SK-N-SH (cell line): ENCODE data around the gene CAST. TPM values are rescaled to one million over a fixed set of nuclear protein-coding genes. Genes with fewer than 3 reads are reported as not detected.

ENCODE experiments used
- CTCF ChIA-PET: fragments of 300-600, 350-600 bp; formaldehyde crosslinking; extraction: SDS; loops from one replicate; lab custom pipeline; 2021; lab: Yijun Ruan, JAX
- POLR2A ChIA-PET: fragments of 350-600 bp; sonication (Branson Sonifier 250); formaldehyde crosslinking; extraction: SDS; loops from one replicate; lab custom pipeline; 2020; ENCODE audit warnings: antibody characterized with exemption, inconsistent platforms; lab: Yijun Ruan, JAX
- DNase-seq: peaks from one replicate; pipeline ENCODE4 v3.0.0; 2012
- H2AFZ ChIP-seq: fragments of 200-600 bp; sonication (generic); 2 replicates; pipeline ENCODE4 v1.8.1; 2016; ENCODE audit warnings: antibody characterized with exemption, mild to moderate bottlenecking, low read depth
- H3F3A ChIP-seq: fragments of 200-600 bp; sonication (generic); replicated peaks from 2 replicates; pipeline ENCODE3; 2016; ENCODE audit warnings: antibody characterized with exemption, mild to moderate bottlenecking; ENCODE audit not compliant: insufficient read depth
- H3K27ac ChIP-seq, 2 experiments: fragments of 200-500 bp in 1 of 2; fragments of 200-600 bp in 1 of 2; sonication (Bioruptor generic) in 1 of 2; sonication (generic), shearing (Covaris generic) in 1 of 2; 2 replicates each; pipeline versions ENCODE4 v1.5.1 to v1.6.1; 2014 to 2016; ENCODE audit warnings: low read depth in 2 of 2, inconsistent platforms in 1 of 2, low read length in 1 of 2, mild to moderate bottlenecking in 1 of 2, mixed read lengths in 1 of 2
- H3K27me3 ChIP-seq: fragments of 200-600 bp; sonication (generic), shearing (Covaris generic); 2 replicates; pipeline ENCODE4 v1.6.1; 2016; ENCODE audit warnings: mixed run types; ENCODE audit not compliant: insufficient read depth
- H3K36me3 ChIP-seq, 2 experiments: fragments of 200-500 bp in 1 of 2; fragments of 200-600 bp in 1 of 2; sonication (Bioruptor generic) in 1 of 2; sonication (generic) in 1 of 2; replicated peaks in 1 of 2; 2 replicates each; pipeline versions ENCODE3 to v1.5.1; 2014 to 2016; ENCODE audit warnings: low read length in 1 of 2, mild to moderate bottlenecking in 1 of 2; ENCODE audit not compliant: insufficient read depth in 2 of 2, control insufficient read depth in 1 of 2
- H3K4me1 ChIP-seq, 2 experiments: fragments of 200-500 bp in 1 of 2; fragments of 200-600 bp in 1 of 2; sonication (Bioruptor generic) in 1 of 2; sonication (generic), shearing (Covaris generic) in 1 of 2; 2 replicates each; pipeline versions ENCODE4 v1.5.1 to v1.6.1; 2014 to 2016; ENCODE audit warnings: low read depth in 1 of 2, low read length in 1 of 2, mixed run types in 1 of 2; ENCODE audit not compliant: insufficient read depth in 2 of 2, control insufficient read depth in 1 of 2
- H3K4me2 ChIP-seq: fragments of 200-600 bp; sonication (generic), shearing (Covaris generic); 2 replicates; pipeline ENCODE4 v1.6.1; 2017; ENCODE audit warnings: mixed run types
- H3K4me3 ChIP-seq, 2 experiments: fragments of 200-500 bp in 1 of 2; fragments of 200-600 bp in 1 of 2; sonication (Bioruptor generic) in 1 of 2; sonication (generic), shearing (Covaris generic) in 1 of 2; 2 replicates each; pipeline versions ENCODE4 v1.5.1 to v1.8.1; 2014 to 2016; ENCODE audit warnings: low read depth in 2 of 2, inconsistent platforms in 1 of 2, low read length in 1 of 2, mild to moderate bottlenecking in 1 of 2, mixed read lengths in 1 of 2, moderate library complexity in 1 of 2
- H3K79me2 ChIP-seq: fragments of 200-600 bp; sonication (generic); 2 replicates; pipeline ENCODE4 v1.8.1; 2017; ENCODE audit warnings: mild to moderate bottlenecking; ENCODE audit not compliant: insufficient read depth
- H3K9ac ChIP-seq: fragments of 200-600 bp; sonication (generic); 2 replicates; pipeline ENCODE4 v1.6.1; 2017; ENCODE audit warnings: mixed run types
- H3K9me2 ChIP-seq: fragments of 200-600 bp; sonication (generic); 2 replicates; pipeline ENCODE4 v1.6.1; 2017; ENCODE audit warnings: mixed run types
- H3K9me3 ChIP-seq: fragments of 200-600 bp; sonication (generic); 2 replicates; pipeline ENCODE4 v1.6.1; 2017; ENCODE audit warnings: mixed run types, mild to moderate bottlenecking, moderate library complexity
- H4K20me1 ChIP-seq: fragments of 200-600 bp; sonication (generic); 2 replicates; pipeline ENCODE4 v1.6.1; 2017; ENCODE audit warnings: mild to moderate bottlenecking, mixed run types; ENCODE audit not compliant: insufficient read depth
- CTCF ChIP-seq: fragments of 200-600 bp; sonication (generic); IDR thresholded peaks from 2 replicates; pipeline ENCODE4 v1.6.1; 2017; ENCODE audit warnings: antibody characterized with exemption, mild to moderate bottlenecking, moderate library complexity
- ELF1 ChIP-seq: IDR thresholded peaks from 2 replicates; pipeline ENCODE4 v1.4.0; 2012
- EP300 ChIP-seq, 2 experiments: IDR thresholded peaks; 2 replicates each; pipeline versions ENCODE4 v1.4.0 to v1.6.1; 2012; ENCODE audit warnings: borderline replicate concordance in 1 of 2, low read depth in 1 of 2, low read length in 1 of 2
- EZH2phosphoT487 ChIP-seq: fragments of 200-600 bp; sonication (generic); IDR thresholded peaks from 2 replicates; pipeline ENCODE4 v1.6.1; 2017; ENCODE audit warnings: low read depth, mixed run types, mild to moderate bottlenecking, antibody characterized with exemption, moderate library complexity, borderline replicate concordance
- FOSL2 ChIP-seq: IDR thresholded peaks from 2 replicates; pipeline ENCODE4 v1.4.0; 2012; ENCODE audit warnings: low read depth, mild to moderate bottlenecking, moderate library complexity, borderline replicate concordance
- FOXJ3 ChIP-seq: sonication (generic); formaldehyde crosslinking; IDR thresholded peaks from 2 replicates; pipeline ENCODE4 v1.5.1; 2020; ENCODE audit warnings: mild to moderate bottlenecking, missing genetic modification reagents
- GABPA ChIP-seq: IDR thresholded peaks from 2 replicates; pipeline ENCODE4 v1.4.0; 2012; ENCODE audit warnings: low read depth, mild to moderate bottlenecking
- GATA2 ChIP-seq: sonication (generic); formaldehyde crosslinking; IDR thresholded peaks from 2 replicates; pipeline ENCODE4 v1.5.0; 2020; ENCODE audit warnings: mild to moderate bottlenecking, missing genetic modification reagents
- JUND ChIP-seq: IDR thresholded peaks from 2 replicates; pipeline ENCODE4 v1.4.0; 2012
- NFIC ChIP-seq: IDR thresholded peaks from 2 replicates; pipeline ENCODE4 v1.4.0; 2012; ENCODE audit warnings: borderline replicate concordance
- NRF1 ChIP-seq: IDR thresholded peaks from 2 replicates; pipeline ENCODE4 v1.6.1; 2012; ENCODE audit warnings: low read depth, mild to moderate bottlenecking, low read length
- POLR2AphosphoS5 ChIP-seq: IDR thresholded peaks from 2 replicates; pipeline ENCODE4 v1.6.1; 2012; ENCODE audit warnings: low read depth, low read length
- RAD21 ChIP-seq: IDR thresholded peaks from 2 replicates; pipeline ENCODE4 v1.6.1; 2012; ENCODE audit warnings: mild to moderate bottlenecking, low read length
- RCOR1 ChIP-seq: fragments of 150-350 bp; IDR thresholded peaks from 2 replicates; pipeline ENCODE4 v1.6.1; 2017; ENCODE audit warnings: antibody characterized with exemption, low read length
- REST ChIP-seq: IDR thresholded peaks from 2 replicates; pipeline ENCODE4 v1.6.1; 2012; ENCODE audit warnings: mild to moderate bottlenecking, low read depth, low read length, moderate library complexity
- RFX5 ChIP-seq: IDR thresholded peaks from 2 replicates; pipeline ENCODE4 v1.6.1; 2012; ENCODE audit warnings: mild to moderate bottlenecking, improper control_type of control experiment, low read length
- SIN3A ChIP-seq: IDR thresholded peaks from 2 replicates; pipeline ENCODE4 v1.6.1; 2012; ENCODE audit warnings: low read depth, mild to moderate bottlenecking, low read length, moderate library complexity, borderline replicate concordance
- TCF12 ChIP-seq: IDR thresholded peaks from 2 replicates; pipeline ENCODE4 v1.4.0; 2012
- USF2 ChIP-seq: fragments of 150-350 bp; IDR thresholded peaks from 2 replicates; pipeline ENCODE4 v1.6.1; 2017; ENCODE audit warnings: antibody characterized with exemption, low read length, low read depth, borderline replicate concordance
- YY1 ChIP-seq: IDR thresholded peaks from 2 replicates; pipeline ENCODE4 v1.4.0; 2012; ENCODE audit warnings: low read depth, mild to moderate bottlenecking
- ZBTB33 ChIP-seq: IDR thresholded peaks from 2 replicates; pipeline ENCODE4 v1.4.0; 2012; ENCODE audit warnings: low read depth, borderline replicate concordance
- WGBS: methylation state at CpG from one replicate; pipeline ENCODE4 v1.1.6; 2017; ENCODE audit warnings: low lambda C conversion rate; 5-methylcytosine and 5-hydroxymethylcytosine counted together
- polyA plus RNA-seq, 3 experiments: library from polyadenylated mRNA; depleted of rRNA; stranded (reverse); fragments of >200 nt; gene quantifications; 2 replicates each; pipeline ENCODE4 v1.2.3, GENCODE V29; 2012

The CAST gene
- polyA plus RNA-seq, 1 of the 3 experiments (the other 2 are of a cell fraction), result 82.9 TPM

GRCh38 chr5:96709152-96709821, 47.1 kb downstream of the CAST start (continued):
- TF ChIP-seq ZBTB33 (no peak), GABPA (no peak), JUND (peak; percentile 70), TCF12 (peak; percentile 67), EP300 (IDR thresholded peaks at IDR 0.05; ENCODE audit: borderline replicate concordance in 1 of 2, low read depth in 1 of 2, low read length in 1 of 2) (peak in 1 of 2 experiments; percentile 17; a peak in 1 of 4 replicates)

- Histone ChIP-seq H3K4me3 (no peak overlapping the region), H3K9me2 (no peaks in the 10 kb centered on the region), H3K4me1 (peaks cover 0 to 18% of the 10 kb centered on the region in 2 experiments; a peak in 3 of 4 replicates), H3K27ac (no peak overlapping the region), H3F3A (peaks cover 22% of the 10 kb centered on the region), H3K27me3 (no peaks in the 10 kb centered on the region), H3K9me3 (no peaks in the 10 kb centered on the region), H2AFZ (no peak overlapping the region), H3K79me2 (peaks cover 92% of the 10 kb centered on the region), H3K9ac (no peak overlapping the region), H4K20me1 (peaks cover 39% of the 10 kb centered on the region), H3K36me3 (peaks cover 0 to 2% of the 10 kb centered on the region in 2 experiments), H3K4me2 (no peak overlapping the region)
- no peak for DNase-seq
- ChIA-PET CTCF (interaction anchor here (1.4 kb wide), 1 partner anchor 452 kb away, joined by 3 read pairs; no protein-coding TSS in a partner anchor), POLR2A (no interaction called here)
- WGBS, result 85% methylated on average over 2 of the region's 2 CpGs
- no peak for TF ChIP-seq RCOR1
- no peak for TF ChIP-seq NFIC
- TF ChIP-seq SIN3A, result no peak
- TF ChIP-seq RFX5, result no peak
- TF ChIP-seq REST, result no peak
- TF ChIP-seq USF2, result no peak
- TF ChIP-seq ELF1, result no peak
- no peak for TF ChIP-seq YY1
- no peak for TF ChIP-seq EZH2phosphoT487
- TF ChIP-seq NRF1, result no peak
- no peak for TF ChIP-seq RAD21
- no peak for TF ChIP-seq CTCF
- TF ChIP-seq GABPA, result no peak
- no peak for TF ChIP-seq FOXJ3
- no peak for TF ChIP-seq FOSL2
- no peak for TF ChIP-seq EP300 (IDR thresholded peaks at IDR 0.05; ENCODE audit: borderline replicate concordance in 1 of 2, low read depth in 1 of 2, low read length in 1 of 2)
- TF ChIP-seq GATA2, result no peak
- TF ChIP-seq POLR2AphosphoS5, result no peak
Measured at GRCh38 chr5:96712100-96712746, 50.0 kb downstream of the CAST start.
